WERI-Rb-1 (cell line): Measurements from ENCODE around the gene ANKLE1.

Experiments used
- DNase-seq: peaks from one replicate; pipeline ENCODE4 v3.0.0-alpha.2; 2020
- H3K27ac ChIP-seq: fragments of 250-450 bp; sonication (Bioruptor Pico); 2 replicates; pipeline ENCODE4 v1.5.1; 2020; ENCODE audit warnings: mild to moderate bottlenecking, moderate library complexity
- H3K27me3 ChIP-seq: fragments of 250-450 bp; sonication (Bioruptor Pico); 2 replicates; pipeline ENCODE4 v1.5.1; 2021; ENCODE audit warnings: mild to moderate bottlenecking, low read depth, moderate library complexity; ENCODE audit not compliant: insufficient read depth, severe bottlenecking
- H3K36me3 ChIP-seq: fragments of 250-450 bp; sonication (Bioruptor Pico); 2 replicates; pipeline ENCODE4 v1.5.1; 2020; ENCODE audit warnings: mild to moderate bottlenecking, moderate library complexity
- H3K4me3 ChIP-seq: 2 replicates; pipeline ENCODE4 v1.5.1; 2011; ENCODE audit warnings: low read depth, mild to moderate bottlenecking, control low read depth, low read length
- H3K9me3 ChIP-seq: fragments of 250-450 bp; sonication (Bioruptor Pico); 2 replicates; pipeline ENCODE4 v1.5.1; 2021; ENCODE audit warnings: mild to moderate bottlenecking, moderate library complexity; ENCODE audit not compliant: severe bottlenecking
- TF ChIP-seq, protein P1 (sequence below): IDR thresholded peaks from 2 replicates; pipeline ENCODE4 v1.5.1; 2011; ENCODE audit warnings: low read depth, mild to moderate bottlenecking, control low read depth, inconsistent platforms, low read length

ANKLE1 gene

DNA sequence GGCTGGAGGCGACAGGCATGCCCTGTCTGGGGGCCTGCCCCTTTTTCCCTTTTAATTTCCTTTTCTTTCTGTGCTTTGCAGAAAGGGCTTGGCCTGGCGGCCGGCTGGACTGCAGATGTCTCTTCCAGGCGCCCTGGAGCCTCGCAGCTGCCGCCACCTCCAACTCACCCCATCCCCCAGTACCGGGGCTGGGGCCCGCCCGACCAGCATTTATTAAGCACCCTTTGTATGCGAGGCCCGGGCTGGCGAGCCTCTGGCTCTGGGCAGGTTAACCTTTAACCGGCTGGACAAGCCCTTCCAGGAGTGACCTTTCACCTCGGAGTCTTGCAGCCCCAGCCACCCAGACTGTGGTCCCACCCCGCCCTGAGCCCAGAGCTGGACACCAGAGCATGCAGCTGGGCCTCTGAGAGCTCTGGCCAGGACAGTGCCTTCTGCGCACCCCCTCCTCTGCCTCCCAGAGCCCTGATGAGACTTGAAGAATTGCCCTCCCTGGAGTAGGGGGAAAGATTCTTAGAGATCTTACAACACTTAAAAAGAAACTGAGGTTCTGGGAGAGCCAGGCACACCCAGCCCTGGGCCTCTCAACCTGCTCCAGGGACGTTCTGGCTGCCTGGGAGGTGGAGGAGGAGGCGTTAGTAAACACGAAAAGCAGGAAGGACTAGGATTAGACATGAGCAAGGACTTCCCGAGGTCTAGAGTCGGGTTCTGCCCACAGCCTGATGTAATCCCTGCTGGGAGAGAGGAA lies 34.8 kb upstream of the ANKLE1 start:
- TF ChIP-seq, protein P1, sequence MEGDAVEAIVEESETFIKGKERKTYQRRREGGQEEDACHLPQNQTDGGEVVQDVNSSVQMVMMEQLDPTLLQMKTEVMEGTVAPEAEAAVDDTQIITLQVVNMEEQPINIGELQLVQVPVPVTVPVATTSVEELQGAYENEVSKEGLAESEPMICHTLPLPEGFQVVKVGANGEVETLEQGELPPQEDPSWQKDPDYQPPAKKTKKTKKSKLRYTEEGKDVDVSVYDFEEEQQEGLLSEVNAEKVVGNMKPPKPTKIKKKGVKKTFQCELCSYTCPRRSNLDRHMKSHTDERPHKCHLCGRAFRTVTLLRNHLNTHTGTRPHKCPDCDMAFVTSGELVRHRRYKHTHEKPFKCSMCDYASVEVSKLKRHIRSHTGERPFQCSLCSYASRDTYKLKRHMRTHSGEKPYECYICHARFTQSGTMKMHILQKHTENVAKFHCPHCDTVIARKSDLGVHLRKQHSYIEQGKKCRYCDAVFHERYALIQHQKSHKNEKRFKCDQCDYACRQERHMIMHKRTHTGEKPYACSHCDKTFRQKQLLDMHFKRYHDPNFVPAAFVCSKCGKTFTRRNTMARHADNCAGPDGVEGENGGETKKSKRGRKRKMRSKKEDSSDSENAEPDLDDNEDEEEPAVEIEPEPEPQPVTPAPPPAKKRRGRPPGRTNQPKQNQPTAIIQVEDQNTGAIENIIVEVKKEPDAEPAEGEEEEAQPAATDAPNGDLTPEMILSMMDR: no peak
- no peak for DNase-seq
- H3K27me3 ChIP-seq: no peaks in the 10 kb centered on the region
- peak overlapping the region; percentile 99 for H3K27ac ChIP-seq
- H3K4me3 ChIP-seq: peak overlapping the region; percentile 55
- peaks cover 15% of the 10 kb centered on the region for H3K36me3 ChIP-seq
- H3K9me3 ChIP-seq: no peaks in the 10 kb centered on the region

DNA sequence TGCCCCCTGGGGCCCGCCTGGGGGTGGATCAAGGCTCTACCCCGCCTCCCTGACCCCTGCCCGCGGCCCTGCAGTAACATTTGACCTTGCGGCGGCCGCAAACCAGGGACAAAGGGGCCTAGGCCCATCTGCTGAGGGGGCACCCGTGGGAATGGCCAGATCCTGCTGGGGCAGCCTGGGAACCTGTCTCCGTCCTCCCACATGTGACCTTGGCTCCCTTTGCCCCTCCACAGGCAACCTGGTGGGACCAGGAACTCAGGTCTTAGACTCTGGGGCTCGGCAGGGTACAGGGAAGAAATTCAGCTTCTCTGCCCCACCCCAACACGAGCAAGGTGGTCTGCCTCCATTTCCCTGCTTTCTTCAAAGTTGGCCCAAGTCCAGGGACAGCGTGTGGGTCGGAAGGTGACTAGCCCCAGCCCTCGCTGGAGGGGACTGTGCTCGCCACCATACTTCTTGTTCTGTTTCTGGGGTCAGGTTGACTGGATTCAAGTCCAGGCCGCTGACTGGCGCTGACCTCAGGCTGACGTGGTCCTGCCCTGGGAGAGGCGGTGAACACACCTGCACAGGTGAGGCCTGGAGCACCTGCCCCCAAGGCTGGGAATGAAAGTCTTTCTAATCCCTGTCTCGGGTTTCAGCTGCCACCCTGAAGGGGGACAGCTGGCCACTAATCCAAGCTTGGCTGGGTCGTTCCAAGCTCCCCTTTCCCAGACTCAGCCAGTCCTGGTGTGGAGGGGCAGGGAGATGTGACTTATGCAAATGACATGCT lies 33.5 kb upstream of the ANKLE1 start:
- H3K4me3 ChIP-seq: peak overlapping the region; percentile 15
- H3K9me3 ChIP-seq: no peaks in the 10 kb centered on the region
- DNase-seq: peak; percentile 95
- TF ChIP-seq, protein P1: no peak
- H3K27me3 ChIP-seq: no peaks in the 10 kb centered on the region
- H3K36me3 ChIP-seq: peaks cover 11% of the 10 kb centered on the region
- peak overlapping the region; percentile 99 for H3K27ac ChIP-seq

DNA sequence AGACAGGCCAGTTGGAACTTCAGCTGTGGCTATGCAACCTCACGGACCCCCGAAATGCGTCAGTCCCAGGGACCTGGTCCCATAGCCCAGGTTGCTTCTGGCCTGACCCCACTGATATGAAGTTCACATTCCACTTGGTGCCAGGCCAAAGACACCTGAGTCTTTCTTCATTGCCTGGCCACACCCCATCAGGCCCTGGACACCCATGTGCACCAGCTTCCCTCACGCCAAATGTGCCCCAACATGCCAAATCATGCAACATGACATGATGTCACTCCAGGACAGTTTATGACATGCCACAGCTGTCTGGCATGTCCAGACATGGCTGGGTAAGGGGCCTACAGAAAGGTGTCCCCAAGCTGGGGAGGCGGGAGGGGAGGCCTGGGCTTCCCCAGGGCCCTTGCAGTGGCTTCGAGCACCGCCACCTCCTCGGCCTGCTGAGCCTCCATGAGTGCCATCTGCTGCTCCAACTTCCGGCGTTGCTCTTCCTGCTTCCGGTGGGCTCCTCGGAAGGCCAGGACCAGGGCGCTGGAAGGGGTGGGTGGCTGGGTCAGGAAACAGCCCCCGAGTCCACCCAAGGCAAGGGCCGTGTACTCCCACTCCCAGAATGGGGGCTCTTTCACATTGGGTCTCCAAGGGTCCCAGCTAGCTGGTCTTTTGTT lies 31.7 kb upstream of the ANKLE1 start:
- Histone ChIP-seq H3K27ac (peak overlapping the region; percentile 99), H3K36me3 (no peaks in the 10 kb centered on the region), H3K27me3 (no peaks in the 10 kb centered on the region), H3K9me3 (no peaks in the 10 kb centered on the region), H3K4me3 (no peak overlapping the region)
- no peak for DNase-seq
- TF ChIP-seq, protein P1: no peak

DNA sequence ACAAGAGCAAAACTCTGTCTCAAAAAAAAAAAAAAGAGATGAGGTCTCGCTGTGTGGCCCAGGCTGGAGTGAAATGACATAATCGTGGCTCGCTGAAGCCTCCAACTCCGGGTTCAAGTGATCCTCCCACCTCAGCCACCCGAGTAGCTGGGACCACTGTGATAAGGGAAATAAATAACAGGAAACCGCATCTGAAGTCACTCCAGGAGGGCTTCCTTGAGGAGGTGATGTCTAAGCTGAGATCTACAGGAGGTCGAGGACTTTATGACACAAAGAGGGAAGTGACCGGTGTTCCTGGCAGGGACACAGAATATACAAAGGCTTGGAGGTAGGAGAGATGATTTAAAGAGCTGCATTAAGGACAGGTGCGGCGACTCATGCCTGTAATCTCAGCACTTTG lies 27.1 kb upstream of the ANKLE1 start:
- TF ChIP-seq, protein P1: no peak
- H3K4me3 ChIP-seq: no peak overlapping the region
- no peaks in the 10 kb centered on the region for H3K27me3 ChIP-seq
- H3K9me3 ChIP-seq: peaks cover 15% of the 10 kb centered on the region
- no peak for DNase-seq
- no peaks in the 10 kb centered on the region for H3K36me3 ChIP-seq
- no peak overlapping the region for H3K27ac ChIP-seq

DNA sequence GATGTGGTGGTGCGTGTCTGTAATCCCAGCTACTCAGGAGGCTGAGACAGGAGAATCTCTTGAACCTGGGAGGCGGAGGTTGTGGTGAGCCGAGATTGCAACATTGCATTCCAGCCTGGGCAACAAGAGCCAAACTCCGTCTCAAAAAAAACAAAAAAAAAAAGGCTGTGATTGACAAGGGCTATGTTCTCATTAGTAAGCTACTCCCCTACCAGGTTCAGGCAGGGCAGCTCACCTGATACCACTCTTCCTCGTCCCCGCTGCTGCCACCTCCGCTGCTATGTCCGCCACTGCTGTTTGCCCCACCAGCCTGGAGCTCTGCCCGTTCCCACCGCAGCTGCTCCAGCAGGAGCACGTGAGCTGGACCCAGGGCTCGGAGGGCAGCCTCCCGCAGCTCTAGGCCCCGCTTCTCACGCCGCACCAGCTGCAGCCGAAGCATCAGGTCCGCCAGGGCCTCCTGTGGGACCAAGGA lies 26.5 kb upstream of the ANKLE1 start:
- H3K9me3 ChIP-seq: peaks cover 21% of the 10 kb centered on the region
- DNase-seq: no peak
- no peak overlapping the region for H3K27ac ChIP-seq
- TF ChIP-seq, protein P1: no peak
- H3K4me3 ChIP-seq: no peak overlapping the region
- no peaks in the 10 kb centered on the region for H3K36me3 ChIP-seq
- no peaks in the 10 kb centered on the region for H3K27me3 ChIP-seq
